ENCODE data around the gene RICTOR.
A peak's percentile ranks its signal among the peaks of the same experiment; 100 is the strongest.
"Not testable (repeated sequence)": the region's sequence is repeated elsewhere in the genome, so short reads cannot be mapped to it uniquely, and the experiment has no call there.

RICTOR gene

DNA sequence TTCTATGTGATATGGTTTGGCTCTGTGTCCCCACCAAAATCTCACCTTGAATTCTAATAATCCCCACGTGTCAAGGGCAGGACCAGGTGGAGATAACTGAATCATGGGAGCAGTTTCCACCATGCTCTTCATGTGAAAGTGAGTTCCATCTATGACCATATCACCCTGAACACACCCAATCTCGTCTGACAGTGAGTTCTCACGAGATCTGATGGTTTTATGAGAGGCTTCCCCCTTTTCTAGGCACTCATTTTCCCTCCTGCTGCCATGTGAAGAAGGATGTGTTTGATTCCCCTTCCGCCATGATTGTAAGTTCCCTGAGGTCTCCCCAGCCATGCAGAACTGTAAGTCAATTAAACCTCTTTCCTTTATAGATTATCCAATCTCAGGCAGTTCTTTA is 64.2 kb downstream of the RICTOR start:
- DNase-seq, result no peak

DNA sequence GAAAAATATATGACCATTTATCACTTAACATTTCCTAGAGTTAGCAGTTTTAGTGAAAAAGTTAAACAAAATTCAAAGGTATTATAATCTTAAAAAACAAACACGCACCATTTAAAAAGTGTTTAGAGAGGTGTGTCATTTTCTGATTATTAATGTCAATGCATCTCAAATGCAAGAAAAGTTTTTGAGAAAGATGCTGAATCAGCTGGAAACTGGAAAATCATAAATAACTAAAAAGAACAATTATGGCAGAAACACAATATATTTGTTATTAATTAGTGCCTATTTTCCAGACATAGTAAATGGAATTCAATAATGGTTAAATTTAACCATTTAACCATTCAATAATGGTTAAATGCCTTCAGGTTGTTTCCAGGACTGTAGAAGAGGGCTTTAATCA is 64.9 kb downstream of the RICTOR start:
- no peak for DNase-seq

DNA sequence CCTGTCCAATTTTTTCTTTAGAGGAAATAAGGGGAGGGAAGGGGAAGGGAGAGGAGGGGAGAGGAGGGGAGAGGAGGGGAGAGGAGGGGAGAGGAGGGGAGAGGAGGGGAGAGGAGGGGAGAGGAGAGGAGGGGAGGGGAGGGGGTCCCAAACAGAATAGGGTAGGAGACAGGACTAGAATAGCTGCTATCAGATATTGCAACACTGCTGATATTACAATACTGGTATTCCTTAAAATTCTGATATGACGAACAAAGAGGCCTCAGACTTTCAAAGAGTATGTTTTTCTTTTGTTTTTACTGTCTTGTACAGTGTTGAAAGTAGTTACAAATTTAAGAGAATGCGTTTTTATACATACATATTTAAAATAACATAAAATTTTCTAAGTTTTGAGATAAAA is 67.5 kb downstream of the RICTOR start:
- no peak for DNase-seq

DNA sequence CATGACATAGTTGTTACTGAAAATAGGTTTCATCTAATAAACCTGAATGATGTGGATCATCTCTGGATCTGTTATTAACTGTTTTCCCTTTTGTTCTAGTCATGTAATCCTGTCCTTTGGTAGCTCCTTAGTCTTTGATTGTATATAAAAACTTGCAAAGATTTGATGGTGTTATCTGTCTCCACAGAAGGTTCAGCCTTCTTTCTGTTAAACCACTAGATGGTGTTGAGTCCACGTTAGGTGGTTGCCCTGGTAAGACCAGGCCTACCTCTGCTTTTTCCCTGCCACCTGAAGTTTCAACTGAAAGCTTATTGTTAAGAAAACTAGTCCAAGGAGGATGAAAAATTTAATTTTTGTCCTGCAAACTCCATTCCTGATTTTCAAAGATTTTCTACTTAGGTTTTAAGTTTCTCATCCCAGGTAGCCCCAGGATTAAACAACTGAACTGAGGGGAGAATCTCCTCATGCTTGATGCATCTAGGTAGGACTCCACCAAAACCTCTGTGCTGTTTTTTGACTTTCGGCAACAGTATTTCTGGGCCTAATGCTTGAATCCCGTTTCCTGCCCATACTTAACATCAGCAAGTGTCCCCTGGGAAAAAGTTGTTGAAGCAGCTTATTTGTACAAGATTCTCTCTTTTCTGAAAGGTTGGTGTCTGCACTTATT is 68.5 kb downstream of the RICTOR start:
- no peak for DNase-seq

DNA sequence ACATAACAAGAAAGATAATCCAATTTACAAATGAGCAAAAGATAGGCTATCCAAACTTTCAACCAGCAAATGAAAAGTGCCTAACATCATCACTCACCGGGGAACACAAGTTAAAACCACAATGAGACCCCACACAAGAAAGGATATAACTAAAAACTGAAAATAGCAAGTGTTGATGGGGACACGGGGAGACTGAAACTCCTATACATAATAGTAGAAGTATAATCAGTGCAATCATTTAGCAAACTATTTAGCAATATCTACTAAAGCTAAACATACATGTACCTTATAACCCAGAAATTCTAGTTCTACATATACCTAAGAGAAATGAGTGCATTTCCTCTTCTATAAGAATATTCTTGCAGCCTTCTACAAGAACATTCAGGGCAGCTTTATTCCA is 72.5 kb downstream of the RICTOR start:
- DNase-seq, result no peak

DNA sequence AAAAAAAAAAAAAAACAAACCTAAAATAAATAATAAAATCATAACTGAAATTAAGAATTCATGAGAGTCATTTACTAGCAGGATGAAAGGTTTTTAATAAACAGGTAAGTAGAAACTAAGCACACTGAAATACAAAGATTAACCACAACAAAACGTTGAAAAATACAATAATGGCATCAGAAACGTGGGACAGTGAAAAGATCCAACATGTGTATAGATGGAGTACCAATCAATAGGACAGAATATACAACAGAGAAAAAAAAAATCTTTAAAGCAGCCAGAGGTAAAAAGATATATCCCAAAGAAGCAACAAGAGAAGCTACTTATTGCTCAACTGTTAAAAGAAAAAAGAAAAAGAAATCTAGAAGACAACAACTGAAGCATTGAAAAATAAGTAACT is 75.2 kb downstream of the RICTOR start:
- DNase-seq, result no peak

DNA sequence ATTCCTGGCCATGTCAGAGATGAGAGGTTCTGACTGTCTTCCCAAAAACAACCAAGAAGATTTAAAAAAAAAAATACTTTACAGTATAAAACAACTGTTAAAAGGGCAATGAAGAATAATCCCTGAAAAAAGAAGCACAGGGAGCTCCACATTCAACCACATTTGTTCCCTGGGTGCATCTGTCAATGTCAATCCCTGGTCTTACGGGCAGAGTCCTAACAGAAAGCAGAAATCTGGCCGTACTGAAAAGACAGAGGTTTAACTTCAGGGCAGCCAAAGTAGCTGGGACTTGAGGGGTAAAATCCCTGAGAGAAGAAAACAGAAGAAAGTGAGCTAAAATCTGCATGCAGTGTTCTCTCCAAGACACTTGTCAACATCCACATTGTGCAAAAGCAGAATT is 76.6 kb downstream of the RICTOR start:
- no peak for DNase-seq

DNA sequence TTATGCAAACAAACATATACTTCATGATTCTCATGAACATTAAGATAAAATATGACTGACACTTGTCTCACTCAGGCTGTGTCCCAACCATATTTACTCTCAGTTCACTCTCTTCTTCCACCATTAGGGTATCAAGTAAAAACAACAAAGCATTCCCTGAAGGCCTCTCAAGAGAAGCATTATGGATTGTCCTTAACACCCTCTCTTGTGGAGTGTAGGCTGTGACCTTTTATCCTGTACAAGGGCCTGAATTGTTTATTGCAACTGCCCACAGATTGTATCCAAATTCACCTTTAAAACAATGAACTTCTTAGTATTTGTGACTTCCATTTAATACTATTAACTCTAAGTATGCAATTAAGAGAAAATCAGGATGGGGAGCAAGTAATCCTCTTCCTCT is 78.1 kb downstream of the RICTOR start:
- DNase-seq, result no peak

DNA sequence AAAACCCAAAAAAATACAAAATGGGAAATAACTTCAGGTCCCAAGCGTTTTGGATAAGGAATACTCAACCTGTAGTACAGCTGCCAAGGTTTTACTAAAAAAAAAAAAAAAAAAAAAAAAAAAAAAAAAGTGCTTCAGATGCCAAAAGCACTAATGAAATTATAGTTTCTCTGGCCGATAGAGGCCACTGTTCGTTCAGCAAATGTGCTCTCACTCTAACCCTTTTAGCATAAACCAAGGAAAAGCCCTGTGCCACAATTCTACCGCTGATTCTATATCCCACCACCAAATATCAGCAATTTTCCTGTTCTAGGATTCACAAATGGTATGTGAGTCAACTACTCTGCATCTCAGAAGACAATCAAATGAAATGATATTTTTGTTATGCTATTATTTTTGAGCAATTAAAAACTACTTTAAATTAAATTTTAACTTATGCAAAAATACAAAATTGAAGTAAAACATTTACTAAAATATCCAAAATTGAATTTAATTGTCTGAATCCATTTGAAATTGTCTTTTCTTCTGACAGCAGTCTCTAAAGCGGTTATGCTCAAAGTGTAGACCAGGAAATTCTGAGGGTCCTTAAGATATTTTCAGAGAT is 79.8 kb downstream of the RICTOR start:
- peak; percentile 78 for DNase-seq

DNA sequence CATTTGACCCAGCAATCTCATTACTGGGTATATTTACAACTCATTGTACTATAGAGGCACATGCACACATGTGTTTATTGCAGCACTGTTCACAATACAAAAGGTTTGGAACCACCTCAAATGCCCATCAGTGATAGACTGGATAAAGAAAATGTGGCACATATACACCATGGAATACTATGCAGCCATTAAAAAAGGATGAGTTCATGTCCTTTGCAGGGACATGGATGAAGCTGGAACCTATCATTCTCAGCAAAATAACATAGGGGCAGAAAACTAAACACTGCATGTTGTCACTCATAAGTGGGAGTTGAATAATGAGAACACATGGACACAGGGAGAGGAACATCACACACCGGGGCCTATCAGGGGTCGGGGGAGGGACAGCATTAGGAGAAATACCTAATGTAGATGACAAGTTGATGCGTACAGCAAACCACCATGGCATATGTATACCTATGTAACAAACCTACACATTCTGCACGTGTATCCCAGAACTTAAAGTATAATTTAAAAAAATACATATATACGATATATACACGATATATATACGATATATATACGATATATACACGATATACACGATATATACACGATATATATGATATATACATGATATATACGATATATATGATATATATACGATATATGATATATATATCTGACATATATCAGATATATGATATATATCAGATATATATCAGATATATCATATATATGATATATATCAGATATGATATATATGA is 84.1 kb downstream of the RICTOR start:
- DNase-seq, result not testable (repeated sequence)

DNA sequence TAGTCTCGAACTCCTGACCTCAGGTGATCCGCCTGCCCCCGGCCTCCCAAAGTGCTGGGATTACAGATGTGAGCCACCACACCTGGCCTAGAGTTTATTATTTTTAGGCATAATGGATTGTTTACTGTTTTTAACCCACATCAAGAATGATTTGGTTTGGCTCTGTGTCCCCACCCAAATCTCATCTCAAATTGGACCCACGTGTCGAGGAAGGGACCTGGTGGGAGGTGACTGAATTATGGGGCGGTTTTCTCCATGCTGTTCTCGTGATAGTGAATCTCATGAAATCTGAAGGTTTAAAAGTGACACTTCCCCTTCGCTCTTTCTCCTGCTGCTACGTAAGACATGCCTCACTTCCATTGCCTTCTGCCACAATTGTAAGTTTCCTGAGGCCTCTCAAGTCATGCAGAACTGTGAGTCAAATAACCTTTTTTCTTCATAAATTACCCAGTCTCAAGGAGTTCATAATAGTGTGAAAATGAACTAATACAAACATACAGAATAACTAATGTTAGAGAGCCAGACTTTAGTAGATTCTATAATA is 88.2 kb downstream of the RICTOR start:
- DNase-seq, result no peak

DNA sequence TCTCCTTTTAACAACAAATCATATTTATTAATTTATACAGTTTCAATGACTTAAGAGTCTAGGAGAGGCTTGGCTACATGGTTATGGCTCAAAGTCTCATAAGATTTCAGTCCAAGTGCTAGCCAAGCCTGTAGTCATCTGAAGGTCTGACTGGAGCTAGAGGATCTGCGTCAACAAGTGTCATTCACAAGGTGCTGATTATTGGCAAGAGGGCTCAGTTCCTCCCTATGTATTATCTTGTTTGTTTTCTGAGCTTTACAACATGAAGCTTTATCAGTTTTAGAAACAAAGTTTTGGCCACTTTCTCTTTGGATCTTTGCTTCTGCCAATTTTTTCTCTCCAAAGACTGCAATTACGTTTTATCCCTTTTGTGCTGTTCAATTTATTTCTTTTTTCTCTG is 94.7 kb downstream of the RICTOR start:
- no peak for DNase-seq

DNA sequence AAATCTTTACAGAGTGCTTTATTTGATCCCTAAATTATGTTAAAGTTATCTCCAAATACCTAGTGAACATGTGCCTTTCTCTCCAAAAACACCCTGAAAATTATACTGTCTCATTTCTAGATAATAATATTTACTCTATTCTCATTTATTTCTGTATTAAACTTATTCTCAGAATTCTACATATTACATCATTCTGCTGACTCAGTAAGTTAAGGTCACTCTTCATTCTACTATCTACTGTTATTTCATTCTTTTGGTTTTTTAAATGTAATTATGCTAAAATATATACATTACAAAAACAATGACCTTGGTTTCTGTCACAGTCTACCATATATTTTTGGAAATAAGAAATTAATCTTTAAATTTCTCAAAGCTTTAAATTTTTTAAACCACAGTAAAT is 96.2 kb downstream of the RICTOR start:
- DNase-seq, result no peak

DNA sequence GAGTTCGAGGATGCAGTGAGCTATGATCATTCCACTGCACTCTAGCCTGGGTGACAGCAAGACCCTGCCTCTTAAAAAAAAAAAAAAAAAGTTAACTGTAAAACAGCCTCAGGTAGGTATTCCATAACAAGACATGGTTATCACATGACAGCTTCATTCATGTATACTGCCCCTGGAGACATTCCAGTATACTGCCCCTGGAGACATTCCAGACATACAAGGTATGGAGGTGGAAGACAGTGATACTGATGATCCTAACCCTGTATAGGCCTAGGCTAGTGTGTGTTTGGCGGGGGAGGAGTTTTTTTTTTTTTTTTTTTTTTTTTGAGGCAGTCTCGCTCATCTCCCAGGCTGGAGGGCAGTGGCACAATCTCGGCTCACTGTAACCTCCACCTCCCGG is 105.5 kb downstream of the RICTOR start:
- DNase-seq, result no peak

DNA sequence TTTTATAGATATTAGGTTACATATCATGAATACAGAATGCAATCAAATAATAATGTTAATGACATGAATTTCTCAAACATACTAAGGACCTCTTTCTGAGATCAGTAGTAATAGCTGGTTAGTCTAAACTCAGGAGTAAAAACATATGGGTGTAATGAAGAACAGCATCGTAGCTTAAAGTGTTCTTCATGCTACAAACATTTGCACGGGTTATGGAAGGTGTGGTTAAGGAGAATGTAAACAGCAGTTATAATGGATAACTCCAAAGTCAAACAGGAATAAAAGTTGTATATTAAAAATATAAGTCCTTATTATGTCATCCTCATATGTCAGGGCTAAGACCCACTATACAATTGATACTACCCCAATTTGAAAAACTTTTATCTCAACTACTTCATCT is 112.5 kb downstream of the RICTOR start:
- DNase-seq, result no peak

DNA sequence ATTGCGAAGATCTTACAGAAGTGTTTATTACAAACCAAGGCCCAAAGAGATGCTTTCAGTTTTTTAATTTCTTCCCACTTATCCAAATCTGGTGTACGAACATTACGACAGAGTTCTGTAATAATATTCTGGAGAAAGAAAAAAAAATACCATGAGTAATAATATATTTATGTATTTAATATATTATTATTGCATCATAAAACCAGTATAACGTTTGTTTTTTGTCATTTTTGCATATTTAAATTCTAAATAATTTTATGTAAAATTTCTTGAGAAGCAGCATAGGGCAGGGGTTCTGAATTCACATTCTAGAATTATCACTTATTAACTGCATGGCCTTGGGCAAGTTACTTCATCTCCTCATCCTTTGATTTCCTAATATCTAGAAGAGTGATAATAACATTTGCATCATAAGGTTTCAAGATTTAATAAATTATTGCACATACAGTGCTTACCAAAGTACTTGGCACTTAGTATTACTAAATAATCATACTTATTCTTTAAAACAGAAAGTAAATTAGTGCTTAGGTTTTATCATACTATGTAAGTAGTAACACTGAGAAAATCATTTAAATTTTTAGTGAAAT is 120.7 kb downstream of the RICTOR start:
- DNase-seq, result no peak

DNA sequence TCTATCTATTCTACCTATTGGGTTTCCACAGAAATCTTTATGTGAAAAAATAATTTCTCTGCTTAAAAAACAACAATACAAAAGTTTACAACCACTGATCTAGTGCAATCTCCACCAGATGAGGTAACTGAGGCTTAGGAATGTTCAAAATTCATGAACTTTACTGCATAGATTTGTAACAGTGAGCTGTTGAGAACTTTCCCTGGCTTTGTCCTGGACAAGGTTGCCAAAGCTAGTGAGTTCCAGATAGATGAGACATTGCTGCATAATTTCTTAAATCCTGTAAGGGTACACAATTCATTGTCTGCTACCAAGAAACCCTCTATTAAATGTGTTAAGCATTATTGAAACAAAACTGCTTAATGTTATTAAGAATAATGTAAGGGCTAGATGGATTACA is 125.7 kb downstream of the RICTOR start:
- DNase-seq, result no peak

DNA sequence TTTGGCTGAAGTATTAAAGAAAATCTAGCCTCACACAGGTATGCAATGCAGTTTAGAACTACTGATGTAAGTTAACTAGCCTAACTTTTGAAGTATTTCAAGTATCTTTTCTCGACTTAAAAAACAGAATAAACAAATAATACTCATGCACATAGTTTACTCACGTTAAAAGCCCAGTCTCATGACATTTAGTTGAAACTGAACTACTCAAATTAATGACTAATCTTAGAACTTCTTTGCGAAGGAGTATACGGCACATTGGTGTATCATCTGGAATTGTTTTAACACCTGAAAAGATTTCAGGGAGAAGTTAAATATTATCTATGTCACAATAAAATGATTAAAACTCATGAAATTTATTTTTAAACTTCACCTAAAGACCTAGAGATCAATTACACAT is 129.9 kb downstream of the RICTOR start:
- no peak for DNase-seq

DNA sequence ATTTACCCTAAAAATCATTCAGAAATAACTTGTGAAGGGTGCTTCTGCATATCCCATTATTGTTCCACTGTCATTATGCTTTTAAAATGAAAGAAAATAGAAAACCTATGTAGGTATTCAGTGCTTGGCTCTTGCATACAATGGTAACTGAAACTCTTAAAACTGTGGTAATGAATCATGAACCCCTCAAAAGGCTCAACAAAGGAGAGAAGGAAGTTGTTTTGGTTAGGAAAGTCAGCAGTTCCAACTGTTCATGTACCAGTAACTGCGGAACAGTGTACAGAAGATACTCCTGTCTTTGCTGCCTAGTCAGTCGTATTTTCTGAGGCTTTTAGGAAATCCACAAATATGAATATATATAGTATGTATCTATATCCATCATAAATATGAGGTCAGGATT is 132.3 kb downstream of the RICTOR start:
- no peak for DNase-seq

DNA sequence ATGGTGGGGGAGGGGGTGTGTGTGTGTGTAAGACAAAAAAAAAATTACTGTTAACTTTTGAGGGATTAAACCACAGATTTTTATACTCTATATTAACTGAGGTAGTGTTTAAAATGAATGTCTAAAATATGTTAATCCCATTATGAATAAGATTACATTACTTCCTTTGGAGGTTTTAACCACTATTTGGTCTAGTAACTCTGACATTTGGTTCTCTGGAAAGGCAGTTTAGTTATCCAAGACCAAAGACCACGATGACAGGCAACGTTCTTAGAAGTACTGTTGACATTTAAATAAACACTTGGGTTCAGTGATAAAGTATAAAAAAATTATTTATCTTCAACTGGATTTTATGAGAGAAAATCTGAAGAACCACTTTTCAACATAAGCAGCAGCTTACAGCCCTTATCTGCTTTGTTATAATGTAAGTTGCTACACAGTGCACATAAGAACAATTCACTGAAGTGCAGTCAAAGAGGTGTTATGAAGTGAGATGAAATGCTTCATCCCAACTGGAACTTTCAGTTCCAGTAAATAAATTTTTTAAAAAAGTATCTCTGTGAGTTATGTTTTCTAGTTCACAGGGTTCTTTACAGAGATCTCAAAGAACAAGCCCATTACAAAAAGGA is 133.9 kb downstream of the RICTOR start:
- no peak for DNase-seq

DNA sequence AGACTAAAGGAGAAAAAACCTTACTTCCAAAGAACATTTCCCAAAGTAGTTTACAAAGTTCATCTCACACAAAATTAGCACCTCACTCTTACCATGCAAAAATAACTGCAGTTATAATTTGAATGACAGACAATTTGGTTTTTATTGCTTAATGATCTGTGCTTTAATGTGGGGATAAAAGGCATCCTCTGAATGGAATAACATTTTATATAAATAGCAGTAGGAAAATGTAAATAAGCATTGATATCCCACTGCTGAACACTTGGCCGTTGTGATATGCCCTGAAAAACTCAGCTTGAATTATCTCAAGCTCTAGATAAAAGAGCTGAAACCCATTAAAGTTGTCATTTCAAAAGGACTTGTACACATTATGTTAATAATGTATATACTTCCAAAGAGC is 135.2 kb downstream of the RICTOR start:
- no peak for DNase-seq

DNA sequence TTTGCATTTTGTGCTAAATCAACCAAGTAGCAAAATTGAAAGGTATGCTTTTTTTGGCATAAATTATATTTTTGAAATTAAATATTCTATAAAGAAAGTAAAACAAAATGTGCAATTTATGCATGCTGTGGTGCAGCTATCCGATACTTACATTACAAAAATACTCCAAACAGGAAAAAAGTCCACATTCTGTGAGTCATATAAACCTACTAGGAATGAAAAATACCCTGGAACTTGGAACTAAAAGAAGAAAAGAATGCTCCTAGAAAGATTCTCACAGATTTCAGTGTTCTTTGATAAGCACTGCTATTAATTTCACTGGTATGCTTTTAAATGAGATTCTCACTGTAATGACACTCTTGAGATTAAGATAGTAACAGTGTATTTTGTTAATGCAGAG is 135.8 kb downstream of the RICTOR start:
- DNase-seq, result peak; percentile 43

DNA sequence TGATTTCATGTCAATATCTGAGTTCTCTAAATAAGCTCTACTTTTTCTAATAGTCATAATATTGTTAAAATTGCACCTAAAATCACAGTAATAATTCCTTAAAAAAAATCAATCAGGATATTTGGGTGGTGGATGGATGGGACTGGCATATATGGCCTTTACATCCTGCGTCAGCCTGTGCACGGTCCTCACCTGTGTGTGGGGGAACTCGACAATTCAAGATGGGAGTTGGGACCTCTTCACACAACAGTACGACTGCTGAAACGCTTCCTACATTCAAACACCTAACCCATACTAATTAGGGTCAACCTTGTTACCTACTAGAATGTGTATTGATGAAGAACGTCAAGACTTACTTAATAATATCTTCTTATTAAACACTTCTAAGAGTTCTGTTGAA is 137.9 kb downstream of the RICTOR start:
- DNase-seq, result no peak

Measured in fibroblast of skin of scalp (primary cell).